Mesendoderm (in vitro differentiated cells): ENCODE measurements around the gene FGR.
A peak's percentile ranks its signal among the peaks of the same experiment; 100 is the strongest.

Experiments used
- DNase-seq: peaks from one replicate; pipeline ENCODE4 v3.0.0; 2013
- H2AK5ac ChIP-seq: 2 replicates; pipeline ENCODE4 v1.6.1; 2013; ENCODE audit warnings: low read length, inconsistent platforms
- H2BK120ac ChIP-seq: 2 replicates; pipeline ENCODE4 v1.6.1; 2013; ENCODE audit warnings: low read depth, mild to moderate bottlenecking, low read length, moderate library complexity, mixed read lengths
- H2BK15ac ChIP-seq: replicated peaks from 2 replicates; pipeline ENCODE4 v1.6.1; 2013; ENCODE audit warnings: low read depth, mild to moderate bottlenecking, moderate library complexity
- H2BK5ac ChIP-seq: 2 replicates; pipeline ENCODE4 v1.6.1; 2013; ENCODE audit warnings: low read length, inconsistent platforms
- H3K18ac ChIP-seq: 2 replicates; pipeline ENCODE4 v1.6.1; 2013; ENCODE audit warnings: mild to moderate bottlenecking, low read length, mixed read lengths
- H3K23ac ChIP-seq: one replicate; pipeline ENCODE4 v1.6.1; 2013; ENCODE audit warnings: low read length
- H3K27ac ChIP-seq: 2 replicates; pipeline ENCODE4 v1.5.1; 2013; ENCODE audit warnings: low read depth, mild to moderate bottlenecking, inconsistent platforms, low read length, moderate library complexity
- H3K27me3 ChIP-seq: 2 replicates; pipeline ENCODE4 v1.6.1; 2013; ENCODE audit warnings: low read length, control low read depth, mild to moderate bottlenecking, inconsistent platforms; ENCODE audit not compliant: insufficient read depth, poor library complexity
- H3K36me3 ChIP-seq: 2 replicates; pipeline ENCODE4 v1.6.1; 2013; ENCODE audit warnings: low read length, inconsistent platforms; ENCODE audit not compliant: control insufficient read depth, insufficient read depth
- H3K4ac ChIP-seq: one replicate; pipeline ENCODE4 v1.6.1; 2013; ENCODE audit warnings: low read depth, mild to moderate bottlenecking, low read length, moderate library complexity
- H3K4me1 ChIP-seq: 2 replicates; pipeline ENCODE4 v1.6.1; 2013; ENCODE audit warnings: low read depth, low read length, inconsistent platforms; ENCODE audit not compliant: control insufficient read depth
- H3K4me2 ChIP-seq: 2 replicates; pipeline ENCODE4 v1.6.1; 2013; ENCODE audit warnings: low read length
- H3K4me3 ChIP-seq: 2 replicates; pipeline ENCODE4 v1.5.1; 2013; ENCODE audit warnings: mild to moderate bottlenecking, low read length
- H3K56ac ChIP-seq: one replicate; pipeline ENCODE4 v1.6.1; 2013; ENCODE audit warnings: low read length
- H3K79me1 ChIP-seq: 2 replicates; pipeline ENCODE4 v1.6.1; 2013; ENCODE audit warnings: low read length, inconsistent platforms
- H3K79me2 ChIP-seq: 2 replicates; pipeline ENCODE4 v1.6.1; 2013; ENCODE audit warnings: mild to moderate bottlenecking, low read length; ENCODE audit not compliant: control insufficient read depth, insufficient read depth
- H3K9ac ChIP-seq: 2 replicates; pipeline ENCODE4 v1.6.1; 2013; ENCODE audit warnings: low read length, inconsistent platforms
- H4K5ac ChIP-seq: one replicate; pipeline ENCODE4 v1.6.1; 2013; ENCODE audit warnings: low read length
- H4K8ac ChIP-seq: one replicate; pipeline ENCODE4 v1.6.1; 2013; ENCODE audit warnings: low read depth, mild to moderate bottlenecking, control low read depth, low read length, moderate library complexity
- WGBS: extraction: QIAGEN DNeasy Blood & Tissue Kit; methylation state at CpG from one replicate; pipeline ENCODE4 v1.1.7; 2013; ENCODE audit warnings: low lambda C conversion rate, missing lambda C conversion rate; ENCODE audit not compliant: insufficient coverage; ENCODE audit errors: extremely low coverage; 5-methylcytosine and 5-hydroxymethylcytosine counted together

FGR gene

DNA sequence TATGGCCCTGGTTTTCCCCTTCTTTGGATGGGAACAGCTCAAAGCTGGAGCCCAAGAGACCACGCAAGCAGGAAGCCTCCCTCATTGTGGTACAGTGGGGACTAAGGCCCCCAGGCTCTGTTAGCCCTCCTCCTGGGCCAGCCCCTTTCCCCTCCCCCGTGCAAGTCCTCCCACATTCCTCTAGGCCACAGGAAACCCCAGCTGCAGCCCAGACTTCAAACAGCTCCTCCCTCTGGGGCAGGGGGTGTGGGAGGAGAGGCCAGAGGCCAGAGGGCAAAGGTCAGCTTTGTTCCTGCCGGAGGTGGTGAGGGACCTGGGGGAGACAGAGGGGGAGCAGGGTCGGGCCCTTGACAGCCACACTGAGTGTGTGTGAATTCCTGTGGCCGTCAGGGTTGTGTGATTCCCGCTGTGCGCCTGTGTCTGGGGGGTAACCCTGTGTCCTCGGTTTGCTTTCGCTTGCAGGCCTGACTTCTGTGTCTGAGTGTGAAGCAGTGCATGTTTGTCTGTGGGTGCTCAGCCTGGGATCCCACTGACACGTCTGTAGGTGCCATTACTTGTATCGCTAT lies 27.7 kb downstream of the FGR start:
- H3K4me3 ChIP-seq, result no peak overlapping the region
- no peak overlapping the region for H4K8ac ChIP-seq
- peaks cover 10% of the 10 kb centered on the region for H3K4me1 ChIP-seq
- no peak overlapping the region for H3K4ac ChIP-seq
- peak overlapping the region; percentile 5 for H2AK5ac ChIP-seq
- no peak overlapping the region for H2BK15ac ChIP-seq
- no peaks in the 10 kb centered on the region for H3K27me3 ChIP-seq
- H2BK120ac ChIP-seq, result no peak overlapping the region
- peak overlapping the region; percentile 71 for H2BK5ac ChIP-seq
- no peaks in the 10 kb centered on the region for H3K36me3 ChIP-seq
- peak overlapping the region; percentile 84 for H3K56ac ChIP-seq
- peak; percentile 92 for DNase-seq
- H3K27ac ChIP-seq, result peak overlapping the region; percentile 84
- peak overlapping the region; percentile 62 for H3K9ac ChIP-seq
- no peaks in the 10 kb centered on the region for H3K79me1 ChIP-seq
- H3K18ac ChIP-seq, result peak overlapping the region; percentile 53
- H4K5ac ChIP-seq, result peak overlapping the region; percentile 5
- no CpG with 5 or more reads among the region's 11 CpGs for WGBS
- H3K23ac ChIP-seq, result no peak overlapping the region
- H3K4me2 ChIP-seq, result no peak overlapping the region
- H3K79me2 ChIP-seq, result peaks cover 5% of the 10 kb centered on the region

DNA sequence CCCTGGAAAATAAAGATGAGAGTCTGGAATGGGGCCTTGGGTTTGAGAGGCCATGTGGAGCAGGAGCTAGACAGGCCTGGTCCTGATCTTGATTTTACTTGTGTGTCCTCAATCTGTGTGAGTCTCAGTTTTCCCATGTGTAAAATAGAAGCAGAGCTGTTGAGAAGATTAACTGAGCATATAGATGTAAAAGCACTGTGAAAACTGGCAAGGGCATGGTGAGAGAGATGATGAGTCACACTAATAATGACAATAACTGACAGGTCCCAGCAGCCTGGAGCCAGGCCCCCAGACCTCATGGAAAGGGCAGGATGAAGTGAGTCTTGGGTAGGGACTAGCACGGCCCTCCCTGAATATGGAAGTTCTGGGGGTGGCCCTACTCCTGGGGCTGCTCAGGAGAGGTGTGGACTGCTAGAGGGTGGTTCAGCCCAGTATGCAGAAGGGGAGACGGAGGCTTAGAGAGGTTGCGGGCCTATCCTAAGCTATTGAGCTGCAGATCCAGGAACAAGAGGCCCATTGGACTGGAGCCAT lies 28.2 kb downstream of the FGR start:
- H3K4me2 ChIP-seq, result no peak overlapping the region
- H3K23ac ChIP-seq, result no peak overlapping the region
- H3K79me2 ChIP-seq, result peaks cover 10% of the 10 kb centered on the region
- WGBS, result no CpG with 5 or more reads among the region's 3 CpGs
- H2BK120ac ChIP-seq, result no peak overlapping the region
- peak; percentile 33 for DNase-seq
- H3K4me1 ChIP-seq, result peaks cover 10% of the 10 kb centered on the region
- peak overlapping the region; percentile 53 for H3K18ac ChIP-seq
- H3K4ac ChIP-seq, result no peak overlapping the region
- no peak overlapping the region for H4K8ac ChIP-seq
- no peak overlapping the region for H3K4me3 ChIP-seq
- no peak overlapping the region for H2BK15ac ChIP-seq
- H3K36me3 ChIP-seq, result no peaks in the 10 kb centered on the region
- peak overlapping the region; percentile 84 for H3K56ac ChIP-seq
- peak overlapping the region; percentile 62 for H3K9ac ChIP-seq
- H2BK5ac ChIP-seq, result peak overlapping the region; percentile 71
- H2AK5ac ChIP-seq, result peak overlapping the region; percentile 8
- no peaks in the 10 kb centered on the region for H3K79me1 ChIP-seq
- no peaks in the 10 kb centered on the region for H3K27me3 ChIP-seq
- H3K27ac ChIP-seq, result peak overlapping the region; percentile 84
- H4K5ac ChIP-seq, result no peak overlapping the region

DNA sequence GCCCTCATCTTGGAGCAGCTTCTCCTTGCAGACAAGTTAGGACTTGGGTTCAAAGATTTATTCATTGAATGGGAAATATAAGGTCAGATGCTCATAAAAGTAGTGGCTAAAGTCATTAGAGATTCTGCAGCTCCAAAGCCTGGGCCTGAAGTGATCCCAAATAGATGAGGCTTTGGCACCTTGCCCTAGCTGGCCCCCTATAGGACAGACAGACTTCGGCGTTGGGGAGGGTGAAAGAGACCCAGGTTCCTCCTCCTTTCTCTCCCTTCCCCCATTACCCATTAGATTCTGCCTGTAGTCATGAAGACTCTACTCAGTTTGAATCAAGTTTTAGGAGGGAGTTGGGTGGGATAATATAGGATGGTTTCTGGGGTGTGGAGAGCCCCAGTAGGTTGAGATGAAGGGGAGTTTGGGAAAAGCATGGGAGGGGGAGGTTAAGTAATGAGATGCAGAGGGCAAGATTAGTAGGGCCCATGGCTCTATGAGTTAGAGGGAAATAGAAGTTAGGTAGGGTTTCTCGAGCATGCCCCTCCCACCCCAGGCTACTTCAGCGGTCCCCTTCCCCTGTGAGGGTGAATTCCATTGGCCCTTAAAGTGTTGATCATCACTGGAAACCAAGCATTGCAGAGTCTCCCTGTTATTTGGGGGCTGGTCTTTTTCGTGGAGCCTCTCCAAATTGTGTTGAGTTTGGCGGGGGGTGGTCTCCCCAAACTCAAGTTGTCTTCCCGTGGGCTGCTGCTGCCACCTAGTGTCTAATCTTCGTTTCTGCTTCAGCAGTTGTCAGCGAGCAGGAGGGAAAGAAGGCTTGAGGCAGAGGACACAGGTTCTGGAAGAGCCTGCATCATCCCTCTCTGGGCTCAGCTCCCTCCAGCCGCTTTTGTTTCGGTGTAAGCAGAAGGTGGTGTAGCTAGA lies 28.9 kb downstream of the FGR start:
- no peak overlapping the region for H3K4me3 ChIP-seq
- H3K36me3 ChIP-seq, result no peaks in the 10 kb centered on the region
- H2BK5ac ChIP-seq, result peak overlapping the region; percentile 5
- no peaks in the 10 kb centered on the region for H3K27me3 ChIP-seq
- H3K4ac ChIP-seq, result no peak overlapping the region
- H3K27ac ChIP-seq, result no peak overlapping the region
- no peak overlapping the region for H4K8ac ChIP-seq
- H4K5ac ChIP-seq, result no peak overlapping the region
- peak overlapping the region; percentile 62 for H3K9ac ChIP-seq
- peak overlapping the region; percentile 8 for H2AK5ac ChIP-seq
- peak; percentile 90 for DNase-seq
- no peak overlapping the region for H2BK15ac ChIP-seq
- no peak overlapping the region for H3K18ac ChIP-seq
- no peak overlapping the region for H3K23ac ChIP-seq
- WGBS, result no CpG with 5 or more reads among the region's 11 CpGs
- H3K4me1 ChIP-seq, result peaks cover 10% of the 10 kb centered on the region
- H3K56ac ChIP-seq, result peak overlapping the region; percentile 84
- H3K79me1 ChIP-seq, result peaks cover 2% of the 10 kb centered on the region
- peaks cover 17% of the 10 kb centered on the region for H3K79me2 ChIP-seq
- H3K4me2 ChIP-seq, result no peak overlapping the region
- H2BK120ac ChIP-seq, result no peak overlapping the region

DNA sequence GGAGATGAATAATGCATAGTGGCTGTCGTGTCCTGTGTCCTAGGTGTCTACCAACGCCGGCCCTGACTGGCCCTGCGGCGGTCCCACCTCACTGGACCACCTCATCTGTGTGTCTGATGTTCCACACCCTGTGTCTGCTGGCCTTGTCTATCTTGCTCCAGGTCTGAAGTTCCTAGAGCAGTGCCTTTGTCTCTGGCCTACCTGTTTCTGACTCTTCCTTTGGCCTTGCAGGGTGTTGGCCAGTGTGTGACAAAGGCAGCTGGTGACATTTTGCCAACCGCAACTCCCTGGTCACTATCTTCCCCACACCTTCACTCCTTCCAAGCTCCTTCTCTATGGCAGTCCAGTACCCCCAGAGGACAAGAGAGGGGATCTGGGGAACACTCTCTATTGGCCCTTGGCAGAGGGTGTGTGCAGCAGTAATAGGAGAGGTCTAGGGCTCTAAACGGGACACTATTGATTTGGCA lies 29.7 kb downstream of the FGR start:
- Histone ChIP-seq H2BK15ac (no peak overlapping the region), H2BK5ac (no peak overlapping the region), H3K27ac (no peak overlapping the region), H3K23ac (no peak overlapping the region), H4K5ac (no peak overlapping the region), H3K9ac (peak overlapping the region; percentile 12), H3K4ac (no peak overlapping the region), H2BK120ac (no peak overlapping the region), H3K27me3 (no peaks in the 10 kb centered on the region), H2AK5ac (peak overlapping the region; percentile 1), H4K8ac (no peak overlapping the region), H3K4me1 (peaks cover 10% of the 10 kb centered on the region), H3K56ac (peak overlapping the region; percentile 36), H3K79me1 (peaks cover 2% of the 10 kb centered on the region), H3K18ac (no peak overlapping the region), H3K36me3 (no peaks in the 10 kb centered on the region), H3K79me2 (peaks cover 23% of the 10 kb centered on the region), H3K4me2 (no peak overlapping the region), H3K4me3 (no peak overlapping the region)
- no peak for DNase-seq
- no CpG with 5 or more reads among the region's 7 CpGs for WGBS

DNA sequence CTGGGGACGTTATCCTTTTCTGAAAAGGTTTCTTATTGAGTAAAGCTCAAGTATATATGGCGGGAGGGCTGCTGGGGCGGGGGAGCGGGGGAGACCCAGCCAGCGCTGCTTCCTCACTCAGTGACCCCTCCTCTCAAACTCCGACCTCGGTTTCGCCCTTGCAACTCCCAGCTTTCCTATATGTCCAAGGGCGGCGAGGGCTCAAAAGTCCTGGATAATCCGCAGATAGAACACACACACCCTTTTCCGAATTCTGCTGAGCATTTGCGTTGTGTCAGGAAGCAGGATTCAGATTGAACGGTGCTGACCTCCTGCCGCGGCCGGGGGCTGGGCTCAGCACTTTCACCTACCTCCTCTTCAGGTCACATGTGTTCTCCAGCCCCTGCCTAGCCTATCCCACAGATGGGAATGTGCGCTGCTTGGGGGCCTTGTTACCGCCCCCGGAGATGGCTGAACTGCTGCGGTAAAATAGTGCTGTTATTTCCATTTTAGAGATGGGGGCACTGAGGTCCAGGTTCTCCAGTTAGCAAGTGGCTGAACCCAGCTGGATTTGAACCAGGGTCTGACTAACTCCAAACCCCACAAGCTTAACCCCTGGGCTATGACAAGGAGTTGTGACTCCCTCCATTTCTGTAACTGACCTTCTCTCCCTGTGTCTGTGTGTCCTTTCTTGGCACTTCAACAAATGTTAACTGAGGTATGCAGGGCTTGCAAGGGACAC lies 30.2 kb downstream of the FGR start:
- Histone ChIP-seq H3K4me2 (peak overlapping the region; percentile 70), H4K8ac (no peak overlapping the region), H3K18ac (peak overlapping the region; percentile 72), H2BK5ac (no peak overlapping the region), H3K79me1 (peaks cover 5% of the 10 kb centered on the region), H3K56ac (peak overlapping the region; percentile 86), H2AK5ac (peak overlapping the region; percentile 1), H3K23ac (no peak overlapping the region), H2BK15ac (no peak overlapping the region), H3K4ac (no peak overlapping the region), H3K27ac (no peak overlapping the region), H3K4me1 (peaks cover 13% of the 10 kb centered on the region), H3K27me3 (no peaks in the 10 kb centered on the region), H3K36me3 (no peaks in the 10 kb centered on the region), H3K79me2 (peaks cover 28% of the 10 kb centered on the region), H3K9ac (peak overlapping the region; percentile 62), H3K4me3 (peak overlapping the region; percentile 72), H2BK120ac (no peak overlapping the region), H4K5ac (no peak overlapping the region)
- DNase-seq, result peak; percentile 73
- no CpG with 5 or more reads among the region's 21 CpGs for WGBS
